Ammon's horn (tissue), 1 donor: ENCODE results near the gene NAA35.
A peak's percentile ranks its signal among the peaks of the same experiment; 100 is the strongest.
"Not testable (repeated sequence)": the region's sequence is repeated elsewhere in the genome, so short reads cannot be mapped to it uniquely, and the experiment has no call there.

Experiments
- DNase-seq: peaks from one replicate; pipeline ENCODE4 v3.0.0-alpha.2; 2016; ENCODE audit warnings: low spot score

The NAA35 gene

DNA sequence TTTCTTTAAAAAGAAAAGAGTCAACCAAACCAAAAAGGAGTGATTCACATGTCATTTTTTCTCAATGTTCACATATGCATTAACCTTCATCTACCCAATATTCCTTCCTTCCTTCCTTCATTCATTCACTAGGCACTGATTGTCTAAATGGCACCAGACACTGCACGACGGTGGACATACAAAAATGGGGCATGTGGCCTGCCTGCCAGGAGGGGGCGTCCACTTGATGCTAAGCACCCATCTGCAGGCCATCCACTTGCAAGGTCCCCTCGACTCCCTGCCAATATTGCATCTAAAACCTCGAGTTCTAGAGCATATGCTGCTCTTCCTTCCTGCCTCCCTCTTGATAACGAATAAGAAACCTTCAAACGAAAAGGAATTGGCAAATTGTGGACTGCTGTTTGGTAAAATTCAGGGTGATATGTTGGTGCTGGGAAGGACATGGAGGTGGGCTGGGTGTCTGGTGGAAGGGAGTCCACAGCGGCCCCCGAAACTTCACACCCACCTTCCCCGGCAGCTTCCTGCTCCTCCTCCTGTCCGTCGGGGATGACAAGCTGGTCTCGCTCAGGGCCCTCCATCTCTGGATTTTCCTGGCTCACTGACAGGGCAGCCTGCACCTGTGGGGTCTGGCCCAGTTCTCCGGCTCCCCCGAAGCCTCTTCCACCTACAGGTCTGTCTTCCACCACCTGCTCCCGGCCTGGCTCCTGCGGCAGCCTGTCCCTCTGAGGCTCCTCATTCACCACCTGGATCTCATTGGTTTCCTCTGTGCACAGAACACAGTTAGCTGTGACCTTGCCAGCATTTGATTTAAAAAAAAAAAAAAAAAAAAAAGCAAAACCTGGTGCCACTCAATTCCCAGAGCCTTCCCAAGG is 94.2 kb downstream of the NAA35 start:
- peak; percentile 48 for DNase-seq

DNA sequence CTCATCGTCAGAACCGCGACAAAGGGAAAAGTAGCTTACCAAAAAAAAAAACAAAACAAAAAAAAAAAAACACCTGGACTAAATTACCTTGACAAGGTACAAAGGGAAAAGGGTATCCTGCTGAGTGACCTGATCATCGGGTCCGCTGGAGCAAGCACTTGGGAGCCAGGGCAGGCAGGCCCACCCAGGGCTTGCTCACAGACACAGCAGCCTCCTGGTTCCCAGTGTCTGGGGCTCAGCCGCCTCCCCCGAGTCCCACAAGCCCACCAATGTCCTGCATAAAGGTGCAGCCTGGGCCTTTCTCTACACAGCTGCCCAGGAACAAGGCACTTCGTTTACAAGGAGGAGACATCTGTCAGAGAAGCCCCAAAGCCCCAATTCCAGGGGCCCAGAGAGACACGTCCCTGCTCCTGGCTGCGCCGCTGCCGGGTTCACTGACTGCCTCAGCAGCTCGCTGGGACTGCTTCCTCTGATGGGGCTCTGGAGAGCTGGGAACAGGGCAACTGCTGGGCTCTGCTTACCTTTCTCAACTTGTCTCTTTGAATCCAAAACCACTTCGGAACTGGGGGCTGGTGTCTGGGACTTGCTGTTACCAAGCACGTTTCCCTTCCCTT is 95.0 kb downstream of the NAA35 start:
- no peak for DNase-seq

DNA sequence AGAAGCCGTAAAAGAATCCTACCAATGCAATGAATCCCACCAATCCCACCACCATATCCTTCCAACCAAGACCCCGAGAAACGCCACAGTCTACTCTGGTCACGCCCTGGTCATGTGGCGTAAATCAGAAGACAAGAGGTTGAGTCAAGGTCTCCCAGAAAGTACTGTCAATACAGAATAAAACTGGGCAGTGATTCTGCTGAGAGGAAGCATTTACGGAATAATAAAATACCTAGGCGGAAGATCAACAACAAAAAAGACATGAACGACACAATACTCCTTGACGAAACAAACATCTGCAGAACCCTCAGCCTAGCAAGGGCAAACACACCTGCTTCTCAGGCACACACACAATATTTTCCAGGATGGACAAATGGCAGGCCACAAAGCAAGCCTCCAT is 95.6 kb downstream of the NAA35 start:
- DNase-seq: no peak

DNA sequence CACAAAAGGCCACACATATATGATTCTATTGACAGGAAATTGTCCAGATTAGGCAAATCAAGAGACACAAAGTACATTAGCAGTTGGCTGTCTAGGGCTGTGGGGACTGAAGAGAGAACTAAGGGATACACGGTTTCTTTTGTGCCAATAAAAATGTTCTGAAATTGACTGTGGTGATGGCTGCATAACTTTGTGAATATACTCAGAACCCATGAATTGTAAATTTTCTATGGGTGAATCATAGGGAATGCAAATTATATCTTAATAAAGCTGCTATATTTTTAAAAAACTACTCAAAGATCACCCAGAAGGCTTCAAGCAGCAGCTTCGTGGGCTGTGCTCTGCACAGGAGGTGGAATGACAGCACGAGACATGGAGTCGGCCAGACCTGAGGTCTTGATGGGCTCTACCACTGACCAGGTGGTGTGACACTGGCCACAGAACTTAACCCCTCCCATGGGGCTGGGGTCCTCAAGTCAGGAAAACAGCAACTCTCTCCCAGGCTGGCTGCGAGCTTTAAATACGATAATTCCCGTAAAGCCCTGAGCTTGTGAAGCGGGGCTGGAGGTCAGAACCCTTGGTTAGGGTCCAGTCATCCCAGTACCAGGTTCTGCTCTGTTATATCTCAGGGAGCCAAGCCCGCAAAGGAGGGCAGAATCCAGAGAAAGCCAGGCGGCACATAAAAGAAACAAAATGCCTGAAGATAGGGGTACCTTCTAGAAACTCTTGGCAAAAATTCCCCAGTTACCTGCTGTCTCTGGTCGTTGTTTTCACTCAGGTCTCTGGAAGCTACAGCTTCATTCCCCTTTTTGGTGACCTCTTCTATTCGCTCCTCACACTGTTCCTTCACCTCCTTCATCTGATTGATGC is 99.3 kb downstream of the NAA35 start:
- DNase-seq: no peak

DNA sequence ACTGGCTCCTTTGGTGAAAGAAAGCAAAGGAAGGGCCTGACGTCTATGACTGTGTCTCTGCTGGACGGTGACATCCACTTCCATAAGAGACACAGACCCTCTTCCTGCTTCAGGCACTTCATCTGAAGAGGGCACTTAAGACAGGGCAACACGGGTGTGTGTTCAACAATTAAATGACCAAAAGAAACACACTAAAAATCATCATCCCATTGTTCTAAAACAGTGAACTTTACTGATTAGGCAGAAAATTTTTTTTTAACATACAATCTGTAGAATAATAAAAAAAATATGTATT is 99.9 kb downstream of the NAA35 start:
- no peak for DNase-seq

DNA sequence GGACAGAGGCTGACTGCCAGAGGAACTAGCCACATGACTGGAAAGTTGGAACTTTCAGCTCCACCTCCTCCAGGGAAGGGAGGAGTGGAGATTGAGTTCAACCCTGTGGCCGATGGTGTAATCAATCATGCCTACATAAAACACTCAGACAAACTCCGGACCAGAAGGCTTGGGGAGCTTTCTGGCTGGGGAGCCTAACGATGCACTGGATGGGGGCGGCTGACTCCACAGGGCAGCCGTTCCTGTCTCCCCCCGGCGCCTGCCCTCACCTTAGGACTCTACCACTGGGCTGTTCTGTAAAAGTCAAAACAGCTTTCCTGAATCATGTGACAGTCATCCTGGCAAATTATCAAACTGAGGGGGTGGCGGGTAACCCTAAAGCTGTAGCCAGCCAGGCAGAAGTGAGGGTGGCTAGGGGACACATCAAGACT is 100.4 kb downstream of the NAA35 start:
- no peak for DNase-seq

DNA sequence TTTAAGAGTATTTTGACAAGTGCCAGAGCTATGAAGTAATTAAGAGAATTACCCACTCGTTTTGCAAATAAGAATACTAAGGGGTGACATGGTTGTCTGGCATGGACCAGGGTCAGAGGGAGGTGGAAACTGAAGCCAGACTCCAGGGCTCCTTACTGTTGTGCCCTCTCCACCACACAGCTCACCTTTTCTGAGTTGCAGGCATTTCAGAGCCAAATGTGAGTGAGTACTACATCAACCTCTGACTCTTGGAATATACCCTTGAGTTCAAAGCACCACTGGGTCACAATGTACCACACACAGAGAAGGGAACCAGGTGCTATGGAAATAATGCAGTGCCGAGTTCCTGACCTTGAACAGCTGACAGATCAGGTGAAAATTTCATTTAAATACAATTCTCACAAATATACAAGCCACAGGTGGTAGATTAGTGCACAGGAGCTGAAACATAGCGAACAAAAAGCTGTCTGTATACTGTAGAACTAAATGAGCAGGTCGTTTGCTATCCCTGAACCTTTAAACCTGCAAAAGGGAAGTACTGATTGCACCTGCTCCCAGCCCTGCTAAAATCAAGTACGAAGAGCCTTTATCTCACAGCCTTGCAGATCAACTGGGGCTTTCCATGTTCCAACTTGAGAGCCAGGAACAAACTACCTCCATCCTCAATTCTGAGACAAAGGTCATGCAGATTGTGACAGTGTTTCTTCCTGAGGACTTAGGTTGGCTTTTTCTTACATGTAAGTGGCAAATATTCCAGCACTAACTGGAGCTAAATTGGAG is 101.4 kb downstream of the NAA35 start:
- DNase-seq: no peak

DNA sequence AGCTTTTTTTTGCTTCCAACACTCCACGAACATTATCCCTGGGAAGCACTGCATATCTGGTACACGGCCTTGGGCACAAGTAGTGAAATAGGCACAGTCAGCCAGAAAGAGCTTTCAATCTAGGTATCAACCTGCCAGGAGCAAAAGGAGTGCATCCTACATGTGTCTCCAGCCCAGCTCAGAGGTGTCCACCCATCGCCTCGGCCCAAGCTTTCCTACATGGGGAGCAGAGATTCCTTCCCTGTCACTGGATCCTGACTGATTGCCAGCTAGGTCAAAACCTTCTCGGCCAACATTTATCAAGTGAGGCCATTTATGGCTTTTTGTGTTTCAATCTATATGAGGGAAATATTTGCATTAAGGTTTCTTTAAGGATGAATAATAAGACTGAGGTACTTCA is 102.6 kb downstream of the NAA35 start:
- no peak for DNase-seq

DNA sequence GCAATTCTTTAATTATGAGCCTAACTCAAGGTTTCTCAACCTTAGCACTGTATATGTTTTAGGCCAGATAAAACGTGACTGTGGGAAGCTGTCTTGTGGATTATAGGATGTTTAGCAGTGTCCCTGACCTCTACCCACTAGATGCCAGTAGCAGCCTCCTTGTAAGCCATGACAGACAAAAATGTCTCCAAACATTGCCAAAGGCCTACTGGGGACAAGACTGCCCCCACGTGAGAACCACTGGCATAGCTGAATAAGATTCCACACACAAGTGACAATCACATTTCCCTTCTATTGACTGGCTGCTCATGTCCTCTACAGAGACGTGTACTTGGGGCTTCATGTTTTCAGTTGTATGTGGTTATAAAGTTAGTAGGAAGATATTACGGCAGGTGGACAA is 103.1 kb downstream of the NAA35 start:
- no peak for DNase-seq

DNA sequence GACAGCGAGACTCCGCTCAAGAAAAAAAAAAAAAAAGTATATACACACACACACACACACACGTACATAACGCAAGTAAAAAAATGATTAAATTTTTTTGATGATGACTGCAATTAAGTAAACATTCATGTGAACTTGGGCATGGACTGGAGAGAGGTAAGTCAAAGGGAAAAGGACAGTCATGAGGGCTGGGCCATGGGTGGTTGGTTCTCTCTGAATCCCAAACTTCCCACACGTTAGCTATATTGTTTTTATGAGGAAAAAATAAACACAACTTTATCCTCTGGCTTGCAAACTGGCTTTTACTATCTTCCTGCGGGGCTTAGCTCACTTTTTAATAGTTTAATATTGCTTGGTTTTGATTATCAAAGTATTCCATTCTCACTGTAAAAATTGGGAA is 104.7 kb downstream of the NAA35 start:
- DNase-seq: no peak

DNA sequence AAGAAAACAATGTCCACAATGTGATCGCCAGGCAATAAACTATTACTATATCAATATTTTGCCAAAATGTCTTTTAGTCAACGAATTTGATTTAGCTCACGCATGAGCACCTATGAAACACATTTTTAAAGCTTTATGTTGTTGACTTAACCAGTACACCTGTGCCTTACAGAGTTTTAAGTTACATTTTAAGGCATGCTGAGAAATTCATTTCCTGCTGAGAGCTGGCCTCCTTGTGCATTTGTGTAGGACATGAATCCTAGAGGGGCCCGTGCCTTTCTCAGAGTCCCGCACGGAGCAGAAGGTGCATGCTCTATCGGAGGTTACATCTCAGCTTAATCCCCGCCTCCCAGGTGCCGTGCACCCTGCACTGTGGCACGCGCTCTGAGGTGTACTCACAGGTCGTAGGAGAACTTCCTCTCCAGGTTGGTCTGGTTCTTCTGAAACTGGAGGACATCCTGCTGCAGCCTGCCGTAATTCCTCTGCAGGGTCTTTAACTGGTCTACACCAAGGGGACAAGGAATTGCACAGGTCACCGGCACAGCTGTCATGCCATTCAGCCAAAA is 105.2 kb downstream of the NAA35 start:
- DNase-seq: no peak

DNA sequence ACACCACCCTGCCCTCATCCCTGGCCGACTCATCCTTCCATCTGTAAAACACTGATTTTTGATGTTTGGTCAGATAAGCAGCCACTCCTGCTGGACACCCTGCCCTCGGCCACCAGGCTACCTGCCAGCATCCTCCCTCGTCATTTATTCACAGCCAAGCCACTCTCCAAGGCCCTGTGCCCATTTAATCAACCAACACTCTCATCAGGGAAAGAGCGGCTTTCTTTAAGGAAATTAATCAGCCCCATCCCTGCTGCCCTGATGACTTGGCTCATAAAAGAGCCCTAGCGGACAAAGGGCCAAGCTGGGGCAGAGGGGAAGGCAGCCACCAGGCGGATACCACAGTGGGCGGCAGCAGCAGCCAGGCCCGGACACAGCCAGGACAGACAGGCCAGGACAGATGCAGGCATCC is 106.0 kb downstream of the NAA35 start:
- peak; percentile 11 for DNase-seq

DNA sequence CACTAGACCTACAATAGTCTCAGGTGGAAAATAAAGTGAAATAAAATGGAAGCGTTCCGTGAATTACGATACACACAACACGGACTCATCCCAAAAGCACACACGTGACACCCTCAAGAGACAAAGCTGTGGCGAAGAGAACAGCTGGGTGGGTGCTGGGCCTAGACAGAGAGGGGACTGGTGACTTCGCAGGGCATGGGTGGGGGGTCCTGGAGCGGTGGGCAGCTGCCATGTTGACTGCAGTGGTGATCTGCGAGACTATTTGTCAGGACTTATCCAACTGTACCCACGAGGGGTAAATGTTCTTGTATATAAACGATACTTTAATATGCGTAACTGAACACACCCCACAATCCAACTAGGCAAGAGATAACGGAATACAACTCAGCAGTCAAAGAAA is 106.4 kb downstream of the NAA35 start:
- no peak for DNase-seq

DNA sequence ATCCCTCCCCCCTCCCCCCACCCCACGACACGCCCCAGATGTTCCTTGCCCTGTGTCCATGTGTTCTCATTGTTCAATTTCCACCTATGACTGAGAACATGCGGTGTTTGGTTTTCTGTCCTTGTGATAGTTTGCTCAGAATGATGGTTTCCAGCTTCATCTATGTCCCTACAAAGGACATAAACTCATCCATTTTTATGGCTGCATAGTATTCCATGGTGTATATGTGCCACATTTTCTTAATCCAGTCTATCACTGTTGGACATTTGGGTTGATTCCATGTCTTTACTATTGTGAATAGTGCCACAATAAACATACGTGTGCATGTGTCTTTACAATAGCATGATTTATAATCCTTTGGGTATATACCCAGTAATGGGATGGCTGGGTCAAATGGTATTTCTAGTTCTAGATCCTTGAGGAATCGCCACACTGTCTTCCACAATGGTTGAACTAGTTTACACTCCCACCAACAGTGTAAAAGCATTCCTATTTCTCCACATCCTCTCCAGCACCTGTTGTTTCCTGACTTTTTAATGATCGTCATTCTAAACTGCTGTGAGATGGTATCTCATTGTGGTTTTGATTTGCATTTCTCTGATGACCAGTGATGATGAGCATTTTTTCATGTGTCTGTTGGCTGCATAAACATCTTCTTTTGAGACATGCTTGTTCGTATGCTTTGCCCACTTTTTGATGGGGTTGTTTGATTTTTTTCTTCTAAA is 107.2 kb downstream of the NAA35 start:
- DNase-seq: not testable (repeated sequence)

DNA sequence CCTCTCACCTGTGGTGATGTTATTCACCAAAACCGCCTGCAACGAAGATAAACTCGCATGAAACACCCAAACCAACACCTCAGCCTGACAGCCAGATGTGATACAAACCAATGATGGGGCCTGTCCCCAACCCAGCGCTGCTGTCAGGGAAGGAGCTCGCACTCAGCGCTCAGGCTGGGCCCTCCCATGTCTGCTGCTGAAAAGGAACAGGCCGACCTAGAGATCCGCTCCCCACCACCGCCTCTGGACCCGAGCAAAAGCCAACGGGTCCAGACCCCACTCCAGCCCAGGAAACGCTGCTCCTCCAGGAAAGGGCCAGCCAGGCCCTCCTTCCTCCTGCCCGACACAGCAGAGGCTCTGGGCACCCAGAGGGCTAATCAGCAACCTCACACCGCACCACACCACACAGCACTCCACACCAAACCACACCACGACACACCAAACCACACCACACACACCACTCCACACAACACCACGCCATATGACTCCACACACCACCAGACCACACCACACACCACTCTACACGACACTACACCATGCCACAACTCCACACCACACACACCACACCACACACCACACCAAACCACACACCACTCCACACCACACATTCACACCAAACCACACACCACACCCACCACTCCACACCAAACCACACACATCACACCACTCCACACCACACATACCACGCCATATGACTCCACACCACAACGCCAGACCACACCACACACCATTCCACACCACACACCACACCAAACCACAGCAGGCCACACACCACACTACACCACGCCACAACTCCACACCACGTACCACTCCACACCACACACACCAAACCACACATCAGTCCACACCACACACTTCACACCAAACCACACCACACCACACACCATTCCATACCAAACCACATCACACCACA is 111.9 kb downstream of the NAA35 start:
- no peak for DNase-seq

DNA sequence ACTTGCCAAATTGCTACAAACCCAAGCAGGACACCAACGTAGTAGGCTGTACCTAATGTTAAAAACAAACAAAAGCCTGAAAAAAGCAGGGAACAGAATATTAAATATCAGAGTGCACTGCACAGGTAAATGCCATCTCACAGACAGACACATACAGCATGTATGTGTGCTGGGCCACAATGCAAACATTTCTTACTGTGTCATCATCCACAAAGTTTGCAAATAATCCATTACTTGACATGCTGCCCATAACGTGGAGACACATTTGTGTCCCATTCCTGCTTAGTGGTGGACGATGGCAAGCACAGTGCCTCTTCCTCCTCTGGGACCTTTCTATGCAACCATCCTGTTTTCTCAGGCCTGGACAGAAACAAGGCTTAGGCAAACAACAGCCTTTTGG is 113.7 kb downstream of the NAA35 start:
- DNase-seq: no peak

DNA sequence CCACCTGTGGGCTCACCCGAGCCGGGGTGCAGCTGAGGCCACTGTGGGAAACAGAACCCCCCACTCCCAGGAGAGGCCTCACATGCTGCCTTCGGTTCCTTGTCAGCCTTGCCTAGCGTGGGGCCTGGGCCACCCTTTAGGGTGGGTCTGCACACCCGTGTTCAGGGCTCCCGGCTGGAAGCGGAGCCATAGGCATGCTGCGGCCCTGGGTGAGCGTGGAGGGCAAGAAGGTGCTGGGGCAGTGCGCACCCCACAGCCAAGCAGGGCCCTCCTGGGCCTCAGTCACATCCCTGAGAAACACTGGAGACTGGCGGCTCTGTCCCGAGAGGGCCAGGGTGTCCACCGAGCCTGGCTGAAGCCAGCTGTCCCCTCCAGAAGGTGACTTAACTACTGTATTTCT is 116.5 kb downstream of the NAA35 start:
- no peak for DNase-seq

DNA sequence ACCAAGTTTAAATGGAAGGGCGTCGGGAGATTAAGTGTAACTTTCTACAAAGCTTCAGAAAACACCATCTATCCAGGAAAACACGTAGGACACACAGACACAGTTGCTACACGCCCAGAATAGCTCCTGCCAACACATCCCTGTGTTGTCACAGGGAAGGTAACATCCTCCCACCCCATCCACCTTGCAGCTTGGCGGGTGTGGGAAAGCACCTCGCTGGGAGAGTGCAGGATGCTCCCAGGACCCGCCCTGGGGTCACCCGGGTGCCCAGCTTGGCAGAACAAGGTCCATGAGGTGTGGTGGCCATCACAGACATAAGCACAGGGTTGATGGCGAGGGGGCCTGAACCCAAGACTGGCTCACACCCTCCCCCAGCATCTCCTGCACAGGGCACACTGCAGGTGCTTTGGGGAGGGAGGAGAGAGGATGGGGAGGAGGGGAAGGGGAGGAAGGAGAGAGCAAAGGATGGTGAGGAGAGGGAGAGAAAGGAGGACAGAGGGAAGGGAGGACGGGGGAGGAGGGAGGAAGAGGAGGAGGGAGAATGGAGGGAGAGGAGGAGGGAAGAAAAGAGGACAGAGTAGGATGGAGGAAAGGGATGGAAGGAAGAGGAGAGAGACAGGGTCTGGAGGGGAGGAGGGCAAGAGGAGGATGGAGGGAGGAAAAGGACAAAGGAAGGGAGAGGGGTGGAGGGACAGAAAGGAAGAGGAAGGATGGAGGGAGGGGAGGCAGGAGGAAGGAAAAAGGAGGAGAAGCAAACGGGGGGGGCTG is 121.2 kb downstream of the NAA35 start:
- DNase-seq: no peak
